Calu3 (cell line): ENCODE data around the gene PHYHIPL. TPM values are rescaled to one million over a fixed set of nuclear protein-coding genes. Genes with fewer than 3 reads are reported as not detected.

Experiments
- BruUV-seq: library from RNA; stranded (reverse); fragments of 400-500 nt; replicated peaks from 2 replicates; lab custom pipeline; 2021; lab: Mats Ljungman, UMichigan
- CTCF ChIA-PET: fragments of 300-600 bp; sonication (Branson Sonifier 250); formaldehyde crosslinking; loops from one replicate; lab custom pipeline; 2022; ENCODE audit warnings: antibody characterized with exemption; lab: Charles Lee
- DNase-seq: peaks from one replicate; pipeline ENCODE4 v3.0.0; 2022
- H3K27ac Mint-ChIP-seq: one replicate; pipeline ENCODE4 v1.8.0; 2022; ENCODE audit warnings: mixed read lengths; ENCODE audit not compliant: unreplicated experiment
- H3K27me3 Mint-ChIP-seq: one replicate; pipeline ENCODE4 v1.8.0; 2022; ENCODE audit warnings: mixed read lengths; ENCODE audit not compliant: unreplicated experiment
- H3K36me3 Mint-ChIP-seq: one replicate; pipeline ENCODE4 v1.8.0; 2022; ENCODE audit warnings: mild to moderate bottlenecking, moderate library complexity, mixed read lengths; ENCODE audit not compliant: insufficient read depth, unreplicated experiment
- H3K4me1 Mint-ChIP-seq: one replicate; pipeline ENCODE4 v1.8.0; 2022; ENCODE audit warnings: mild to moderate bottlenecking, low read depth, mixed read lengths; ENCODE audit not compliant: unreplicated experiment
- H3K4me3 Mint-ChIP-seq: one replicate; pipeline ENCODE4 v1.8.0; 2022; ENCODE audit warnings: mild to moderate bottlenecking, low read depth, moderate library complexity, mixed read lengths; ENCODE audit not compliant: unreplicated experiment
- H3K9me3 Mint-ChIP-seq: one replicate; pipeline ENCODE4 v1.8.0; 2022; ENCODE audit warnings: low read depth, mixed read lengths; ENCODE audit not compliant: unreplicated experiment
- CTCF ChIP-seq: fragments of 200-600 bp; IDR thresholded peaks from one replicate; pipeline ENCODE4 v1.8.0; 2022; ENCODE audit warnings: antibody characterized with exemption; ENCODE audit not compliant: unreplicated experiment
- intact Hi-C: fragments of 100-400 bp; cut with micrococcal nuclease; formaldehyde crosslinking; loops from one replicate; pipeline ENCODE4 v1.10.0; 2022; ENCODE audit not compliant: unreplicated experiment
- total RNA-seq: library from RNA; stranded (reverse); gene quantifications from 2 replicates; pipeline ENCODE4 v1.2.3, GENCODE V29; 2022

Gene PHYHIPL
- total RNA-seq, 1 experiment from 2014 or later, result not detected

GRCh38 chr10:59273445-59273844 lies 97.0 kb downstream of the PHYHIPL start:
- intact Hi-C loops, result no loop called here
- CTCF ChIA-PET, result no interaction called here
- Mint-ChIP-seq H3K9me3 (no peaks in the 10 kb centered on the region), H3K27ac (no peak overlapping the region), H3K4me1 (no peaks in the 10 kb centered on the region), H3K36me3 (no peaks in the 10 kb centered on the region), H3K27me3 (peaks cover 98% of the 10 kb centered on the region), H3K4me3 (no peak overlapping the region)
- no peak for TF ChIP-seq CTCF
- DNase-seq, result no peak
- no TSS peak for BruUV-seq

DNA sequence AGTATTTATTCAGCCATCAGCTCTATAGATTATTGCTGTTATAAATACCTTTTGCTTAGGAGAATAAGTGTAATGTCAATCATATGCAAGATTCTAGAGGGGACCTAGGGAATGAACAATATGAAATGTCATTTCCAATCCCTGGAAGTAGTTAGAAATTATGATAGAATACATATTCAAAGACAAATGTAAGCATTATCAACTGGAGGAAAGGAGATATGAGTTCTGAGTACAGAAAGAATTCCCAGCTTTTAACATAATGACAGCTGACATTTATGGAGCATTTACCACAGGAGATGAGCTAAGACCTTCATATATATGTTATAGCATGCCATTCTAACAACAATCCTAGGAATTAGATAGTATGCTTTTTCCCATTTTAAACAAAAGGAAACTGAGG lies 99.7 kb downstream of the PHYHIPL start:
- no TSS peak for BruUV-seq
- Mint-ChIP-seq H3K36me3 (no peaks in the 10 kb centered on the region), H3K4me1 (no peaks in the 10 kb centered on the region), H3K9me3 (no peaks in the 10 kb centered on the region), H3K4me3 (no peak overlapping the region), H3K27me3 (peaks cover 98% of the 10 kb centered on the region), H3K27ac (no peak overlapping the region)
- no peak for TF ChIP-seq CTCF
- intact Hi-C loops, result no loop called here
- CTCF ChIA-PET, result interaction anchor here (0.6 kb wide), 1 partner anchor 1032 kb away, joined by 4 read pairs; no protein-coding TSS in a partner anchor
- DNase-seq, result no peak

GRCh38 chr10:59276919-59277318 lies 100.5 kb downstream of the PHYHIPL start:
- DNase-seq, result no peak
- H3K4me3 Mint-ChIP-seq, result no peak overlapping the region
- H3K36me3 Mint-ChIP-seq, result no peaks in the 10 kb centered on the region
- TF ChIP-seq CTCF, result no peak
- H3K27me3 Mint-ChIP-seq, result peaks cover 98% of the 10 kb centered on the region
- CTCF ChIA-PET, result interaction anchor here (0.6 kb wide), 1 partner anchor 1031 kb away, joined by 4 read pairs; no protein-coding TSS in a partner anchor
- BruUV-seq, result no TSS peak
- intact Hi-C loops, result no loop called here
- H3K27ac Mint-ChIP-seq, result no peak overlapping the region
- no peaks in the 10 kb centered on the region for H3K4me1 Mint-ChIP-seq
- no peaks in the 10 kb centered on the region for H3K9me3 Mint-ChIP-seq

DNA sequence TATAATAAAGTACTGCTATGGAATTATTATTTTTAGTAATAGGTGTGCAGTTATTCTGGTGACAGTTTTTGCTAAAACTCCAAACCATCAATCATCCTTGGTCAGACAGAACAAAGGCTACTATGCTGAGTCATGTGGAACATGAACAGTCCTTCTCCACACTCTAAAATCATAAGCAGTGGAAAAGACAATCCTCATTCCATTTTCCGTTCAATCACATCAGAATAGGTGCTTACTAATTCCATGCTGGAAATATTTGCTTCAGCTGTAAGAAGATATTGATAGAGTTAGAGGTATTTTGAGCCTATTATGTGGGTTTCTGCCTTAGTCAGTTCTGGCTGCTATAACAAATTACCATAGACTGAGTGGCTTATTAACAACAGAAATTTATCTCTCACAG lies 103.0 kb downstream of the PHYHIPL start:
- TF ChIP-seq CTCF, result no peak
- Mint-ChIP-seq H3K4me1 (no peaks in the 10 kb centered on the region), H3K27me3 (peaks cover 100% of the 10 kb centered on the region), H3K4me3 (no peak overlapping the region), H3K27ac (no peak overlapping the region), H3K36me3 (no peaks in the 10 kb centered on the region), H3K9me3 (no peaks in the 10 kb centered on the region)
- intact Hi-C loops, result no loop called here
- CTCF ChIA-PET, result no interaction called here
- no peak for DNase-seq
- BruUV-seq, result no TSS peak
